ENCODE results near the gene MAP2K6. TPM values are rescaled to one million over a fixed set of nuclear protein-coding genes. Genes with fewer than 3 reads are reported as not detected.

Gene MAP2K6
- total RNA-seq, 2 donors from 2014 or later: 4.4 to 34.6 TPM

DNA sequence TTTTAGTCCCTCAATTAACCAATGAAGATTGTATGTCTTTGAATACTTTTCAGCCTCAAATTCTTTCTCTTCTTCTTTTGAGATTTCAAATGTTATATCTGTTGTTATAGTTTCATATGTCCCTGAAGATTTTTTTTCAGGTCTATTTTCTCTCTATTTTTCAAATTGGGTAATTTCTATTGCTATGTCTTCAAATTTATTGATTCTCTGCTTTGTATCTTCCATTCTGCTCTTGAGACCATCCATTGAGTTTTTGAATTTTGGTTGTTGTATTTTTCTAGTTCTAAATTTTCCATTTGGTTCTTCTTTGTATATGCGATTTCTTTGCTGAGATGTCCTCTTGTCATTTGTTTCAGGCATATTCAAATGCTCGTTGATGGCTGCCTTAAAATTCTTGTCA is 26.7 kb downstream of the MAP2K6 start:
- TF ChIP-seq, protein P1, sequence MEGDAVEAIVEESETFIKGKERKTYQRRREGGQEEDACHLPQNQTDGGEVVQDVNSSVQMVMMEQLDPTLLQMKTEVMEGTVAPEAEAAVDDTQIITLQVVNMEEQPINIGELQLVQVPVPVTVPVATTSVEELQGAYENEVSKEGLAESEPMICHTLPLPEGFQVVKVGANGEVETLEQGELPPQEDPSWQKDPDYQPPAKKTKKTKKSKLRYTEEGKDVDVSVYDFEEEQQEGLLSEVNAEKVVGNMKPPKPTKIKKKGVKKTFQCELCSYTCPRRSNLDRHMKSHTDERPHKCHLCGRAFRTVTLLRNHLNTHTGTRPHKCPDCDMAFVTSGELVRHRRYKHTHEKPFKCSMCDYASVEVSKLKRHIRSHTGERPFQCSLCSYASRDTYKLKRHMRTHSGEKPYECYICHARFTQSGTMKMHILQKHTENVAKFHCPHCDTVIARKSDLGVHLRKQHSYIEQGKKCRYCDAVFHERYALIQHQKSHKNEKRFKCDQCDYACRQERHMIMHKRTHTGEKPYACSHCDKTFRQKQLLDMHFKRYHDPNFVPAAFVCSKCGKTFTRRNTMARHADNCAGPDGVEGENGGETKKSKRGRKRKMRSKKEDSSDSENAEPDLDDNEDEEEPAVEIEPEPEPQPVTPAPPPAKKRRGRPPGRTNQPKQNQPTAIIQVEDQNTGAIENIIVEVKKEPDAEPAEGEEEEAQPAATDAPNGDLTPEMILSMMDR (IDR thresholded peaks at IDR 0.05): no peak
- no peak for TF ChIP-seq POLR2A (IDR thresholded peaks at IDR 0.05)
- WGBS, 2 donors: 96 to 100% methylated on average over 2 of the region's 2 CpGs
- ATAC-seq (no peak), DNase-seq (no peak)
- Histone ChIP-seq H3K4me3 (no peak overlapping the region), H3K9me3 (peaks cover 0 to 16% (median 0%) of the 10 kb centered on the region in 3 donors), H3K27ac (no peak overlapping the region), H3K27me3 (no peaks in the 10 kb centered on the region), H3K36me3 (replicated peaks in 1 of 2; ENCODE audit: insufficient read depth in 1 of 2, low read depth in 2 of 2) (no peaks in the 10 kb centered on the region), H3K4me1 (no peaks in the 10 kb centered on the region)
- intact Hi-C loops (cut with DNase I): no loop called here

DNA sequence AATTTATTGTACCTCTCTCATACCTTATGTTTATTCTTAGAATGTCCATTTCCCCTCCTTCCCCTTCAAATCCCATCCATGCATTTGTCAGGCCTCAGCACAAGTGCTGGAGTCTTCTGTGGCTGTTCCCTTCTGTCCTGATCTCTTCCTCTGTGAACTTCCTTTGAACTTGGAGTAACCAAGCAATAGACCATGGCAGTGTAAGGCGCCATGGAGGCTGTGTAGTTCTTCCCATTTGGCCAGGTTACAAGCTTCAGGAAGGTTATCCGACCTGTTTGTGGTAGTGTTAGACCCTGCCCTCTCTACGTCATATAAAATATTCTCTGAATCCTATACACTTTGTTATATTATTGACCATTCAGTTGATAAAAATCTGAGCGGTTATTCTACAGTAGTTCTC is 28.6 kb downstream of the MAP2K6 start:
- H3K27ac ChIP-seq: no peak overlapping the region
- WGBS, 2 donors: 96 to 97% methylated on average over 4 of the region's 4 CpGs
- H3K4me3 ChIP-seq: no peak overlapping the region
- peaks cover 0 to 16% (median 0%) of the 10 kb centered on the region in 3 donors for H3K9me3 ChIP-seq
- intact Hi-C loops (cut with DNase I): no loop called here
- no peaks in the 10 kb centered on the region for H3K36me3 ChIP-seq (replicated peaks in 1 of 2; ENCODE audit: insufficient read depth in 1 of 2, low read depth in 2 of 2)
- DNase-seq (no peak), ATAC-seq (no peak)
- TF ChIP-seq POLR2A (IDR thresholded peaks at IDR 0.05): no peak
- TF ChIP-seq, protein P1 (IDR thresholded peaks at IDR 0.05): no peak
- H3K27me3 ChIP-seq: no peaks in the 10 kb centered on the region
- H3K4me1 ChIP-seq: no peaks in the 10 kb centered on the region

DNA sequence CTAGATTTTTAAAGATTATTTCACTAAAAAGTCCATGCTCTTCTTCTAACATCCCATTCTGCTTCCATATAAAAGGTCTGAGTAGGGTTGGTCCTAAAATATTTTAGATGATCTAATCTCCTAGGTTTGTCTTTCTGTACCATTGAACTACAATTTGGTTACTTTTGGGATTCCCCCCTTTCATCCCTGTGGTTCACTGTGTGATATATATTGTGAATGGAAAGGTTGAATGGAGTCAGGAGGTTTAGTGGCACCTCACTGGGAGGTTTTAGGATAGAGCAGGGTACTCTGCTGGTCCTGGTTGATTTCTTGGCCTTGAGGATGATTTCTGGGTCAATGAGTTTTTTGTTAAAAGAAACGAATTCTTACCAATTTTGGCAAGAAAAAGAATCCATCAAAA is 29.5 kb downstream of the MAP2K6 start:
- ATAC-seq (no peak), DNase-seq (no peak)
- Histone ChIP-seq H3K4me3 (no peak overlapping the region), H3K9me3 (peaks cover 0 to 16% (median 0%) of the 10 kb centered on the region in 3 donors), H3K4me1 (peaks cover 7% of the 10 kb centered on the region), H3K36me3 (replicated peaks in 1 of 2; ENCODE audit: insufficient read depth in 1 of 2, low read depth in 2 of 2) (no peaks in the 10 kb centered on the region), H3K27me3 (no peaks in the 10 kb centered on the region), H3K27ac (no peak overlapping the region)
- TF ChIP-seq, protein P1 (IDR thresholded peaks at IDR 0.05): no peak
- TF ChIP-seq POLR2A (IDR thresholded peaks at IDR 0.05): no peak
- 41 to 77% methylated on average over 1 of the region's 1 CpG for WGBS, 2 donors
- intact Hi-C loops (cut with DNase I): no loop called here

DNA sequence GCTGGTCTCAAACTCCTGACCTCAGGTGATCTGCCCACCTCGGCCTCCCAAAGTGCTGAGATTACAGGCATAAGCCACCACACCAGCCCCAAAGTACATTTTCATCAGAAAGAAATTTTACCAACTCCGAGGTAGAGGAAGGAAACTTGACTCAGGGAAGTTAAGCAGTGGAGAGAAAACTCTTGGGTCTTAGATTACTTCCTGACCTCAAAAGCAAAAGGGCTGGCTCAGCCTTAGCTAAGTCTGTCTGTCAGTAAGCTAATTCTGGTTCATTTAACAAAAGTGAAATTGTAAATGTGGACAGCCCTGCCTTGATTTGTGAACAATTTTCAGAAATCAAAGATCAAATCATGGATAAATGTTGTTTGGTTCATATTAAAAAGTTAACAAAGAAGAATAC is 30.6 kb downstream of the MAP2K6 start:
- no peak for ATAC-seq
- TF ChIP-seq, protein P1 (IDR thresholded peaks at IDR 0.05): no peak
- TF ChIP-seq POLR2A (IDR thresholded peaks at IDR 0.05): no peak
- DNase-seq: no peak
- Histone ChIP-seq H3K4me3 (no peak overlapping the region), H3K27me3 (no peaks in the 10 kb centered on the region), H3K36me3 (replicated peaks in 1 of 2; ENCODE audit: insufficient read depth in 1 of 2, low read depth in 2 of 2) (no peaks in the 10 kb centered on the region), H3K9me3 (peaks cover 0 to 11% (median 0%) of the 10 kb centered on the region in 3 donors), H3K4me1 (peaks cover 7% of the 10 kb centered on the region), H3K27ac (no peak overlapping the region)
- 85 to 94% methylated on average over 2 of the region's 2 CpGs for WGBS, 2 donors
- intact Hi-C loops (cut with DNase I): no loop called here

DNA sequence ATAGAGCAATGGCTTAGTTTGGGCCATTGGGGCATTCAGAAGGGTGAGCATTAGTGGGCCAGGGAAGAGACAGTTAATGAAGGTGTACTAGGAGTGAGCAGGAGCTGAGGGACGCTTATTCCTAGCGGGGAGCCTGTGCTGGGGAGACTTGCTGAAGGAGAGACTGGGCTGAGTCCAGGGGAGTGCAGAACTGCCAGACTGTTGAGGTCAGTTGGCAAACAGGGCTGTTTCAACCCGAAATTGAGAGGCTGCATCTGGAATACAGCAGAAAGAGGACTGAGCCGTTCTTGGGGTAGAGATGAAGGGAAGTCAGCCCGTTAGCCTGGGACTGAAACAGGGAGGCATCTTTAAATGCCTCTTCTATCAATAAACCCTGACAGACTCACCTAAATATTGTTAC is 33.2 kb downstream of the MAP2K6 start:
- ATAC-seq: no peak
- Histone ChIP-seq H3K27me3 (no peaks in the 10 kb centered on the region), H3K27ac (no peak overlapping the region), H3K36me3 (replicated peaks in 1 of 2; ENCODE audit: insufficient read depth in 1 of 2, low read depth in 2 of 2) (no peaks in the 10 kb centered on the region), H3K4me1 (peaks cover 7% of the 10 kb centered on the region), H3K4me3 (no peak overlapping the region), H3K9me3 (no peaks in the 10 kb centered on the region)
- no peak for TF ChIP-seq POLR2A (IDR thresholded peaks at IDR 0.05)
- TF ChIP-seq, protein P1 (IDR thresholded peaks at IDR 0.05): no peak
- no peak for DNase-seq
- intact Hi-C loops (cut with DNase I): no loop called here
- 81% methylated on average over 5 of the region's 5 CpGs for WGBS, 2 donors
